ENCODE data around the gene ATF7IP2. TPM values are rescaled to one million over a fixed set of nuclear protein-coding genes. Genes with fewer than 3 reads are reported as not detected.

ATF7IP2 gene
- total and polyA plus RNA-seq, 9 of the 15 experiments (the other 6 are each of a cell fraction or from before 2014, with no cell fraction given): 131 to 515 (median 196) TPM

GRCh38 chr16:10349851-10350250 lies 36.0 kb upstream of the ATF7IP2 start:
- no peak overlapping the region for H3K27ac ChIP-seq (ENCODE audit: extremely low read depth, low read depth, low read length)
- FAIRE-seq: no peak
- H3K9me1 ChIP-seq (ENCODE audit: control insufficient read depth, insufficient read depth, low read length): no peaks in the 10 kb centered on the region
- H3K79me2 ChIP-seq (ENCODE audit: control insufficient read depth, insufficient read depth, low read length): no peaks in the 10 kb centered on the region
- WGBS (ENCODE audit: insufficient coverage, low coverage, missing lambda C conversion rate): 64% methylated on average over 5 of the region's 5 CpGs
- no peak overlapping the region for H3K9ac ChIP-seq (ENCODE audit: insufficient read depth in 1 of 2, low read depth in 2 of 2, low read length in 2 of 2)
- no TSS peak for BruUV-seq (replicated peaks)
- H3K27me3 ChIP-seq (ENCODE audit: control insufficient read depth in 2 of 2, insufficient read depth in 2 of 2, low read length in 2 of 2): no peaks in the 10 kb centered on the region
- TF ChIP-seq CEBPB (tag; IDR thresholded peaks at IDR 0.05) (peak; percentile 47), DMBX1 (CRISPR knock-in tag; IDR thresholded peaks at IDR 0.05; ENCODE audit: borderline replicate concordance) (no peak)
- H3K9me3 ChIP-seq (replicated peaks; ENCODE audit: control insufficient read depth, insufficient read depth, low read depth, low read length): peaks cover 6% of the 10 kb centered on the region; the same call in 1 of the 2 replicates
- intact Hi-C loops (cut with micrococcal nuclease) (no loop called here), in situ Hi-C loops (cut with MboI) (no loop called here)
- peaks cover 4 to 12% of the 10 kb centered on the region in 2 experiments; a peak in 4 of 5 replicates for H3K4me1 ChIP-seq (replicated peaks in 1 of 2; ENCODE audit: control insufficient read depth in 2 of 2, insufficient read depth in 2 of 2, low read length in 2 of 2)
- no peak overlapping the region for H3K4me3 ChIP-seq
- no peak for ATAC-seq
- ChIA-PET POLR2A (no interaction called here), CTCF (ENCODE audit: low intra/inter-chr PET ratio) (no interaction called here)
- no peaks in the 10 kb centered on the region for H3K36me3 ChIP-seq (ENCODE audit: control insufficient read depth, insufficient read depth, low read length)
- H2AFZ ChIP-seq (ENCODE audit: low read depth, low read length): no peak overlapping the region
- H3K4me2 ChIP-seq (ENCODE audit: insufficient read depth, low read length): no peak overlapping the region
- no peaks in the 10 kb centered on the region for H4K20me1 ChIP-seq (replicated peaks; ENCODE audit: control insufficient read depth, insufficient read depth, low read length)
- no peak for DNase-seq (ENCODE audit: extremely low read depth in 1 of 4, low spot score in 3 of 4)

- WGBS (ENCODE audit: insufficient coverage, low coverage, missing lambda C conversion rate): 28% methylated on average over 2 of the region's 2 CpGs
- ATAC-seq: no peak
- Histone ChIP-seq H3K9ac (ENCODE audit: insufficient read depth in 1 of 2, low read depth in 2 of 2, low read length in 2 of 2) (no peak overlapping the region), H3K4me1 (replicated peaks in 1 of 2; ENCODE audit: control insufficient read depth in 2 of 2, insufficient read depth in 2 of 2, low read length in 2 of 2) (peaks cover 10 to 21% of the 10 kb centered on the region in 2 experiments; a peak in 4 of 5 replicates), H4K20me1 (replicated peaks; ENCODE audit: control insufficient read depth, insufficient read depth, low read length) (no peaks in the 10 kb centered on the region), H3K9me3 (replicated peaks; ENCODE audit: control insufficient read depth, insufficient read depth, low read depth, low read length) (peaks cover 21% of the 10 kb centered on the region), H3K79me2 (ENCODE audit: control insufficient read depth, insufficient read depth, low read length) (no peaks in the 10 kb centered on the region), H3K27me3 (ENCODE audit: control insufficient read depth in 2 of 2, insufficient read depth in 2 of 2, low read length in 2 of 2) (no peaks in the 10 kb centered on the region), H3K27ac (ENCODE audit: extremely low read depth, low read depth, low read length) (no peak overlapping the region; the same call in 2 of the 3 replicates), H2AFZ (ENCODE audit: low read depth, low read length) (0 out of 2 replicates have a peak overlapping the region, but pooled peaks have one; percentile 22), H3K4me3 (no peak overlapping the region), H3K36me3 (ENCODE audit: control insufficient read depth, insufficient read depth, low read length) (no peaks in the 10 kb centered on the region; the same call in 2 of the 3 replicates), H3K4me2 (ENCODE audit: insufficient read depth, low read length) (no peak overlapping the region), H3K9me1 (ENCODE audit: control insufficient read depth, insufficient read depth, low read length) (no peaks in the 10 kb centered on the region)
- DNase-seq (ENCODE audit: extremely low read depth in 1 of 4, low spot score in 3 of 4): no peak
- no TSS peak for BruUV-seq (replicated peaks)
- no peak for FAIRE-seq
- no peak for TF ChIP-seq ZNF311 (CRISPR knock-in tag; IDR thresholded peaks at IDR 0.05)
- no peak for TF ChIP-seq GMEB1 (CRISPR knock-in tag; IDR thresholded peaks at IDR 0.05)
- TF ChIP-seq CEBPG (CRISPR knock-in tag; IDR thresholded peaks at IDR 0.05): no peak
- peak; percentile 51 to 90; a peak in 3 of 4 replicates for TF ChIP-seq CEBPG (tag; conservative IDR thresholded peaks at IDR 0.05 in 1 of 2, IDR thresholded peaks at IDR 0.05 in 1 of 2)
- TF ChIP-seq CEBPB (tag; IDR thresholded peaks at IDR 0.05): peak; percentile 94
- no peak for TF ChIP-seq TFAM (CRISPR knock-in tag; conservative IDR thresholded peaks at IDR 0.05)
- in situ Hi-C loops (cut with MboI) (no loop called here), intact Hi-C loops (cut with micrococcal nuclease) (no loop called here)
- ChIA-PET CTCF (ENCODE audit: low intra/inter-chr PET ratio) (interaction anchor here (0.6 kb wide), 1 partner anchor 598 kb away, joined by 3 read pairs; no protein-coding TSS in a partner anchor), POLR2A (interaction anchor here (0.7 to 1.8 kb wide), 2 partner anchors 10 to 1145 kb away, joined by 3 to 7 read pairs; no protein-coding TSS in a partner anchor)
Observed at GRCh38 chr16:10352262-10352661, 33.6 kb upstream of the ATF7IP2 start.
